ENCODE measurements around the gene RSL1D1.
A peak's percentile ranks its signal among the peaks of the same experiment; 100 is the strongest.
"Not testable (repeated sequence)": the region's sequence is repeated elsewhere in the genome, so short reads cannot be mapped to it uniquely, and the experiment has no call there.

RSL1D1 gene

GRCh38 chr16:11788914-11789313 is 62.4 kb downstream of the RSL1D1 start:
- no peak overlapping the region for H3K4me3 ChIP-seq (ENCODE audit: control insufficient read depth in 1 of 7, extremely low read depth in 1 of 7, insufficient read depth in 4 of 7, low read depth in 2 of 7, low read length in 6 of 7)
- H3K36me3 ChIP-seq (ENCODE audit: control insufficient read depth in 4 of 4, insufficient read depth in 4 of 4, low read length in 3 of 4) = peaks cover 2 to 24% (median 9%) of the 10 kb centered on the region in 4 experiments
- H3K27ac ChIP-seq (ENCODE audit: insufficient read depth in 1 of 2, low read depth in 1 of 2, low read length in 2 of 2, poor library complexity in 1 of 2, severe bottlenecking in 2 of 2) = peak overlapping the region in 1 of 2 experiments; percentile 36
- 100% methylated on average over 1 of the region's 3 CpGs for WGBS (ENCODE audit: insufficient coverage)
- POLR2A ChIA-PET = no interaction called here
- peaks cover under 1 to 20% (median 15%) of the 10 kb centered on the region in 4 experiments for H3K4me1 ChIP-seq (ENCODE audit: control extremely low read depth in 1 of 4, control insufficient read depth in 4 of 4, insufficient read depth in 4 of 4, low read length in 3 of 4)
- no peak for DNase-seq
- CTCF ChIA-PET = interaction anchor here (1.4 kb wide), 1 partner anchor 9 kb away, joined by 4 read pairs; no protein-coding TSS in a partner anchor
- H3K27me3 ChIP-seq (replicated peaks in 2 of 5; ENCODE audit: control insufficient read depth in 4 of 5, insufficient read depth in 5 of 5, low read length in 4 of 5) = no peaks in the 10 kb centered on the region
- H3K9me3 ChIP-seq (ENCODE audit: control extremely low read depth in 1 of 5, control insufficient read depth in 4 of 5, insufficient read depth in 2 of 5, low read depth in 1 of 5, low read length in 4 of 5) = no peaks in the 10 kb centered on the region

GRCh38 chr16:11784980-11785599 is 66.3 kb downstream of the RSL1D1 start:
- H3K27me3 ChIP-seq (replicated peaks in 2 of 5; ENCODE audit: control insufficient read depth in 4 of 5, insufficient read depth in 5 of 5, low read length in 4 of 5); H3K4me3 ChIP-seq (ENCODE audit: control insufficient read depth in 1 of 7, extremely low read depth in 1 of 7, insufficient read depth in 4 of 7, low read depth in 2 of 7, low read length in 6 of 7); H3K27ac ChIP-seq (ENCODE audit: insufficient read depth in 1 of 2, low read depth in 1 of 2, low read length in 2 of 2, poor library complexity in 1 of 2, severe bottlenecking in 2 of 2); H3K9me3 ChIP-seq (ENCODE audit: control extremely low read depth in 1 of 5, control insufficient read depth in 4 of 5, insufficient read depth in 2 of 5, low read depth in 1 of 5, low read length in 4 of 5); DNase-seq: not testable (repeated sequence)
- Histone ChIP-seq H3K36me3 (ENCODE audit: control insufficient read depth in 4 of 4, insufficient read depth in 4 of 4, low read length in 3 of 4) (peaks cover 0 to 24% (median 6%) of the 10 kb centered on the region in 4 experiments), H3K4me1 (ENCODE audit: control extremely low read depth in 1 of 4, control insufficient read depth in 4 of 4, insufficient read depth in 4 of 4, low read length in 3 of 4) (peaks cover 3 to 36% (median 20%) of the 10 kb centered on the region in 4 experiments)
- CTCF ChIA-PET = interaction anchor here (0.6 to 8.7 kb wide), 3 partner anchors 8 to 12 kb away, joined by 3 to 59 read pairs (median 6); partner anchors contain the start of gene ZC3H7A
- POLR2A ChIA-PET = interaction anchor here (0.6 kb wide), 1 partner anchor 264 kb away, joined by 3 read pairs; no protein-coding TSS in a partner anchor
- WGBS (ENCODE audit: insufficient coverage) = 94% methylated on average over 6 of the region's 13 CpGs

- peak overlapping the region; percentile 25 to 85 for H3K27ac ChIP-seq (ENCODE audit: insufficient read depth in 1 of 2, low read depth in 1 of 2, low read length in 2 of 2, poor library complexity in 1 of 2, severe bottlenecking in 2 of 2)
Observed at GRCh38 chr16:11784381-11784780, 67.0 kb downstream of the RSL1D1 start.

GRCh38 chr16:11784038-11784369 is 67.3 kb downstream of the RSL1D1 start:
- Histone ChIP-seq H3K4me3 (ENCODE audit: control insufficient read depth in 1 of 7, extremely low read depth in 1 of 7, insufficient read depth in 4 of 7, low read depth in 2 of 7, low read length in 6 of 7) (peak overlapping the region in 2 of 7 experiments; percentile 68 to 72), H3K27me3 (replicated peaks in 2 of 5; ENCODE audit: control insufficient read depth in 4 of 5, insufficient read depth in 5 of 5, low read length in 4 of 5) (no peaks in the 10 kb centered on the region), H3K4me1 (ENCODE audit: control extremely low read depth in 1 of 4, control insufficient read depth in 4 of 4, insufficient read depth in 4 of 4, low read length in 3 of 4) (peaks cover 3 to 34% (median 20%) of the 10 kb centered on the region in 4 experiments), H3K27ac (ENCODE audit: insufficient read depth in 1 of 2, low read depth in 1 of 2, low read length in 2 of 2, poor library complexity in 1 of 2, severe bottlenecking in 2 of 2) (peak overlapping the region; percentile 67 to 85), H3K9me3 (ENCODE audit: control extremely low read depth in 1 of 5, control insufficient read depth in 4 of 5, insufficient read depth in 2 of 5, low read depth in 1 of 5, low read length in 4 of 5) (no peaks in the 10 kb centered on the region), H3K36me3 (ENCODE audit: control insufficient read depth in 4 of 4, insufficient read depth in 4 of 4, low read length in 3 of 4) (peaks cover 4 to 27% (median 9%) of the 10 kb centered on the region in 4 experiments)
- no peak for DNase-seq
- CTCF ChIA-PET = interaction anchor here (0.6 to 8.7 kb wide), 3 partner anchors 8 to 31 kb away, joined by 4 to 59 read pairs (median 4); partner anchors contain the start of gene ZC3H7A
- POLR2A ChIA-PET = interaction anchor here (0.7 kb wide), 1 partner anchor 14 kb away, joined by 5 read pairs; no protein-coding TSS in a partner anchor

More at GRCh38 chr16:11784381-11784780, 67.0 kb downstream of the RSL1D1 start:
- no CpG with 5 or more reads among the region's 6 CpGs for WGBS (ENCODE audit: insufficient coverage)
- H3K9me3 ChIP-seq (ENCODE audit: control extremely low read depth in 1 of 5, control insufficient read depth in 4 of 5, insufficient read depth in 2 of 5, low read depth in 1 of 5, low read length in 4 of 5); DNase-seq; H3K27me3 ChIP-seq (replicated peaks in 2 of 5; ENCODE audit: control insufficient read depth in 4 of 5, insufficient read depth in 5 of 5, low read length in 4 of 5): not testable (repeated sequence)
- POLR2A ChIA-PET = interaction anchor here (0.6 to 0.7 kb wide), 2 partner anchors 14 to 263 kb away, joined by 3 to 5 read pairs; no protein-coding TSS in a partner anchor
- H3K4me3 ChIP-seq (ENCODE audit: control insufficient read depth in 1 of 7, extremely low read depth in 1 of 7, insufficient read depth in 4 of 7, low read depth in 2 of 7, low read length in 6 of 7) = peak overlapping the region in 1 of 7 experiments; percentile 72
- H3K36me3 ChIP-seq (ENCODE audit: control insufficient read depth in 4 of 4, insufficient read depth in 4 of 4, low read length in 3 of 4) = peaks cover 3 to 24% (median 8%) of the 10 kb centered on the region in 4 experiments
- CTCF ChIA-PET = interaction anchor here (0.6 to 8.7 kb wide), 4 partner anchors 8 to 31 kb away, joined by 3 to 59 read pairs (median 4); partner anchors contain the start of gene ZC3H7A
- peaks cover 3 to 36% (median 20%) of the 10 kb centered on the region in 4 experiments for H3K4me1 ChIP-seq (ENCODE audit: control extremely low read depth in 1 of 4, control insufficient read depth in 4 of 4, insufficient read depth in 4 of 4, low read length in 3 of 4)
